ENCODE results near the gene WDR53.
A peak's percentile ranks its signal among the peaks of the same experiment; 100 is the strongest.

WDR53 gene

DNA sequence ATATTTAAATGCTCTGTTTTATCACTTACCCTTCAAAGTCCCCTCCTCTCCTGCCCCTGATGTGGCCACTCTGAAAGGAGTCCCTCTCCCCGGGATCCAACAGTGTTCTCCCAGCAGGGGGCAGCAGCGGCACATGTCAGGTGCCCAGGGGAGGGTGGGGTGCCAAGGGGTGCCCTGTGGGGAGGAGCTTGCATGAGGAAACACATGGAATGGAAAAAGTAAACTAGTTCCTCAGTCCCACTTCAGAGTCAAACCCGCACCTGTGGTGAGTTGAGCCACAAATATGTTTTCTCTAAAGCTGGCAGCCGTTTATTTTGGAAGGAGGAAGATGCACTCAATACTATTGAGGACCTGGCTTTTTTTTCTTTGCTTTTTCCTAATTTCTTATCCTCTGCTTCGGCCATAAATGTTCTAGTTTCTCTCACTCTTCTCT, 41.0 kb upstream of the WDR53 start:
- no peak overlapping the region for H3K27ac ChIP-seq

DNA sequence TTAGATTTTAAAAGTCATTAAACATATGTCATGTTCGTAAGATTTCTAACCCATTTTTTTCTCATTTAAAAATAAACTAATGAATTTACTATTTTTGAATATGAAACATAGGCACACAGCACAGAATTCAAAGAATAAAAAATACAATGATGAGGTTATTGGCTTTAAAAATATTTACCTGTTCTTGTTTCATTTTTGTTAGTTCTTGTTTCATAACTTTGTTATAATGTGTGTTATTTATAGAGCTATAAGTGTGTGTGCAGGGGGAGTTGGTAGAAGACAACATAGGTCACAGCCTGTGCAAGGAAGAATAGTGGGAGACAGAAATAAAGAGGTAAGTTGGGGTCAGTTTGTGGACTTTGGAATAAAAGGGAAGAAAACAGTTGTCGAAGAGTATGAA, 40.3 kb upstream of the WDR53 start:
- Histone ChIP-seq H3K27me3 (peaks cover 0 to 4% of the 10 kb centered on the region in 2 donors), H3K4me3 (no peak overlapping the region), H3K27ac (no peak overlapping the region), H3K4me1 (no peaks in the 10 kb centered on the region), H3K9me3 (no peaks in the 10 kb centered on the region), H3K36me3 (no peaks in the 10 kb centered on the region)
- intact Hi-C loops (cut with DNase I; ENCODE audit: low total_unique reads), result no loop called here
- DNase-seq, result no peak
- TF ChIP-seq, protein P1, sequence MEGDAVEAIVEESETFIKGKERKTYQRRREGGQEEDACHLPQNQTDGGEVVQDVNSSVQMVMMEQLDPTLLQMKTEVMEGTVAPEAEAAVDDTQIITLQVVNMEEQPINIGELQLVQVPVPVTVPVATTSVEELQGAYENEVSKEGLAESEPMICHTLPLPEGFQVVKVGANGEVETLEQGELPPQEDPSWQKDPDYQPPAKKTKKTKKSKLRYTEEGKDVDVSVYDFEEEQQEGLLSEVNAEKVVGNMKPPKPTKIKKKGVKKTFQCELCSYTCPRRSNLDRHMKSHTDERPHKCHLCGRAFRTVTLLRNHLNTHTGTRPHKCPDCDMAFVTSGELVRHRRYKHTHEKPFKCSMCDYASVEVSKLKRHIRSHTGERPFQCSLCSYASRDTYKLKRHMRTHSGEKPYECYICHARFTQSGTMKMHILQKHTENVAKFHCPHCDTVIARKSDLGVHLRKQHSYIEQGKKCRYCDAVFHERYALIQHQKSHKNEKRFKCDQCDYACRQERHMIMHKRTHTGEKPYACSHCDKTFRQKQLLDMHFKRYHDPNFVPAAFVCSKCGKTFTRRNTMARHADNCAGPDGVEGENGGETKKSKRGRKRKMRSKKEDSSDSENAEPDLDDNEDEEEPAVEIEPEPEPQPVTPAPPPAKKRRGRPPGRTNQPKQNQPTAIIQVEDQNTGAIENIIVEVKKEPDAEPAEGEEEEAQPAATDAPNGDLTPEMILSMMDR (IDR thresholded peaks at IDR 0.05), result no peak

More for the DNA sequence above, 41.0 kb upstream of the WDR53 start:
- Histone ChIP-seq H3K36me3 (no peaks in the 10 kb centered on the region), H3K27me3 (peaks cover 0 to 4% of the 10 kb centered on the region in 2 donors), H3K4me3 (no peak overlapping the region), H3K9me3 (no peaks in the 10 kb centered on the region), H3K4me1 (no peaks in the 10 kb centered on the region)
- TF ChIP-seq, protein P1 (IDR thresholded peaks at IDR 0.05), result peak; percentile 59 to 65
- intact Hi-C loops (cut with DNase I; ENCODE audit: low total_unique reads), result no loop called here
- DNase-seq, result peak; percentile 86 to 89

DNA sequence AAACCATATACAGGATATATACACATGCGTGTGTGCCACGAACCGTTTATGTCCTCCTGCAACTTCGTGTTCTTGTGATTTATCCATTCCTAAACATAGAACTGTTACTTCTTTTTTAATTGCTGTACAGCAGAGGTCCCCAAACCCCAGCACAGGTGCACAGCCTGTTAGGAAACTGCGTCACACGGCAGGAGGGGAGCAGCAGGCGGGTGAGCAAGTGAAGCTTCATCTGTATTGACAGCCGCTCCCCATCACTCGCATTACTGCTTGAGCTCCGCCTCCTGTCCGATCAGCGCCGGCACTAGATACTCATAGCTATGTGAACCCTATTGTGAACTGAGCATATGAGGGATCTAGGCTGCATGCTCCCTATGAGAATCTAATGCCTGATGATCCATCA, 36.2 kb upstream of the WDR53 start:
- TF ChIP-seq, protein P1 (IDR thresholded peaks at IDR 0.05), result no peak
- intact Hi-C loops (cut with DNase I; ENCODE audit: low total_unique reads), result loop anchor here (5.0 kb wide), 1 partner anchor 78 kb away; no protein-coding TSS in a partner anchor
- no peaks in the 10 kb centered on the region for H3K4me1 ChIP-seq
- H3K9me3 ChIP-seq, result no peaks in the 10 kb centered on the region
- peaks cover 0 to 4% of the 10 kb centered on the region in 2 donors for H3K27me3 ChIP-seq
- DNase-seq, result no peak
- no peak overlapping the region for H3K4me3 ChIP-seq
- H3K36me3 ChIP-seq, result no peaks in the 10 kb centered on the region
- H3K27ac ChIP-seq, result no peak overlapping the region

DNA sequence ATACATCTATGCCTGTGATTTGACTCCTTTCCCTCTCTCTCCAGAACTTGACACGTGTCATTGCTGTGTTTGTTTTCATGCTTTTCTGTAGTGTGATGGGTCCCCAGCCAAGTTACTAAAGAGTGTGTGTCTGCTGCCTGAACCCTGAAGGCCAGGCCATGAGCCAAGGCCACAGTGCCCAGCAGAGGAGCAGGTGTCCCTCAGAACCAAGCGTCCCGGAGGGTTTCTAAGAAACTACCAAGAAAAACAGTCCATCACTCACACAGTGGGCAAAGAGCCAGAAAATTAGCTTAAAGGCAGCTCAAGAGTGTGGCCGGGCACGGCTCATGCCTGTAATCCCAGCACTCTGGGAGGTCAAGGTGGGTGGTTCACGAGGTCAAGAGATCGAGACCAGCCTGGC, 35.3 kb upstream of the WDR53 start:
- H3K9me3 ChIP-seq, result no peaks in the 10 kb centered on the region
- H3K27me3 ChIP-seq, result peaks cover 0 to 4% of the 10 kb centered on the region in 2 donors
- TF ChIP-seq, protein P1 (IDR thresholded peaks at IDR 0.05), result no peak
- intact Hi-C loops (cut with DNase I; ENCODE audit: low total_unique reads), result loop anchor here (5.0 kb wide), 1 partner anchor 79 kb away; no protein-coding TSS in a partner anchor
- no peak overlapping the region for H3K4me3 ChIP-seq
- no peaks in the 10 kb centered on the region for H3K4me1 ChIP-seq
- H3K27ac ChIP-seq, result no peak overlapping the region
- DNase-seq, result no peak
- H3K36me3 ChIP-seq, result no peaks in the 10 kb centered on the region

DNA sequence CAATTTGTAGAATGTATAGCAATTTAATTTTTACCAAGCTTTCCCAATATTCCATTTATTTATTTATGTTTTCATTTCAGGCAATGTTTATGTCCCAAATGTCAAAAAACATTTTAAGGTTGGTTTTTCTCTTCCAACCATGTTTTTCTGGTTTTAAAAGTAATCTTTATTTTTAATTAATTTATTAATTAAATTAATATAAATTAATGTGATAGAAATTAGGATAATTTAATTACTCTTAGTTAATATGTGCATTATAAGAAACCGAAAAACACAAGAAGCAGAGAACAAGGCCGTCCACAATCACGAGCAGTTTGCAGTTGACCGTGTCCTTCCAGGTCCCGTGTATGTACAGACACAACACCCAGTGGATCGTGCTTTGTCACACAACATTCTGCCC, 34.3 kb upstream of the WDR53 start:
- no peak overlapping the region for H3K27ac ChIP-seq
- no peak overlapping the region for H3K4me3 ChIP-seq
- H3K9me3 ChIP-seq, result no peaks in the 10 kb centered on the region
- intact Hi-C loops (cut with DNase I; ENCODE audit: low total_unique reads), result loop anchor here (5.0 kb wide), 1 partner anchor 80 kb away; no protein-coding TSS in a partner anchor
- peaks cover 0 to 10% of the 10 kb centered on the region in 2 donors for H3K27me3 ChIP-seq
- H3K4me1 ChIP-seq, result no peaks in the 10 kb centered on the region
- H3K36me3 ChIP-seq, result no peaks in the 10 kb centered on the region
- DNase-seq, result no peak
- TF ChIP-seq, protein P1 (IDR thresholded peaks at IDR 0.05), result no peak

DNA sequence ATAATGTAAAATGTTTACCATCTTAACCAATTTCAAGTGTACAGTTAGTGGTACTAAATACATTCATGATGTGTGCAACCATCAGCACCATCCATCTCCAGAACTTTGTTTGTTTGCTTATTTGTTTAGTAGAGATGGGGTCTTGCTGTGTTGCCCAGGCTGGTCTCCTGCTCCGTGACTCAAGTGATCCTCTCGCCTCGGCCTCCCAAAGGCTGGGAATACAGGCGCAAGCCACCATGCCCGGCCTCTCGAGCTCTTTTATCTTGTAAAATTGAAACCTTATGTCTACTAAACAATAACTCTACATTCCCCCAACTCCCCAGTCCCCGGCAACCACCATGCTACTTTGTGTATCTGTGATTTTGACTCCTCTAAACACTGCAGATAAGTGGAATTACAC, 32.0 kb upstream of the WDR53 start:
- Histone ChIP-seq H3K36me3 (no peaks in the 10 kb centered on the region), H3K9me3 (no peaks in the 10 kb centered on the region), H3K27me3 (peaks cover 0 to 16% of the 10 kb centered on the region in 2 donors), H3K4me1 (no peaks in the 10 kb centered on the region), H3K4me3 (no peak overlapping the region), H3K27ac (no peak overlapping the region)
- DNase-seq, result no peak
- intact Hi-C loops (cut with DNase I; ENCODE audit: low total_unique reads), result loop anchor here (5.0 kb wide), 1 partner anchor 82 kb away; no protein-coding TSS in a partner anchor
- TF ChIP-seq, protein P1 (IDR thresholded peaks at IDR 0.05), result no peak

All from tibial artery (tissue), 4 donors.